DMS114 treated with DMSO at 0.1 percent for 48 hours (cell line): ENCODE results near the gene CLRN2.
"Not testable (repeated sequence)": the region's sequence is repeated elsewhere in the genome, so short reads cannot be mapped to it uniquely, and the experiment has no call there.

Experiments
- DNase-seq: peaks from one replicate; lab custom pipeline; 2025; ENCODE audit not compliant: unreplicated experiment; lab: John Stamatoyannopoulos, UW

The CLRN2 gene

DNA sequence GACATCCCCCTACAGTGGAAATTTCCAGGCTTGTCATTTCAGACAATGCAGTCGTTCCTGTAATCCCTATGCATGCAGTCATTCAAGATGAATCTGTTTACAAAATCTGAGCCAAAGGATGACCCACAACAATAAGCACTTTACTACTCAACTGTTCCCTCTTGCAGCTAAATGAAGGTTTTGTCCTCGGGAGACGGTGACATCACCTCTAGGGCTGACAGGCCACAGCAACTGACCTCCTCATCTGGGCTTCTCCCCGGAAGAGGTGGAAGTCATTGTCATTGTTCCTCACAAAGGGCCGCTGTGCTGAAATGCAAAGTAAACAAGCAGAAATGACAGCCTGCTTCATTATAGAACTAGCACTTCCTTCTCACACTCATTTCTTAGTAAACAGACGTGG, 29.2 kb downstream of the CLRN2 start:
- DNase-seq, result no peak

DNA sequence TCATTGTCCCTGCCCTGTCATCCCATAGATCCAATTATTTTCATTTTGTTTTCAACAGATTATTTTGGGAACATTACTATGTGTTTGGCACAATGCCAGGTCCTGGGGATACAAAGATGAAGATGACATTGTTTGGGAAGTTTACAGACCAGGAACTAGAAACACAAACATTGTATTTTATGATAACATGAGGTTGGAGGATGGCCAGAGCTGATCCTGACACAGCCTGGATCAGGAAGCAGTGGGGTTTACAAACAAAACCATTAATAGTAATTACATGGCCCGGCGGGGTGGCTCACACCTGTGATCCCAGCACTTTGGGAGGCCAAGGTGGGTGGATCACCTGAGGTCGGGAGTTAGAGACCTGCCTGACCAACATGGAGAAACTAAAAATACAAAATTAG, 29.9 kb downstream of the CLRN2 start:
- DNase-seq, result no peak

DNA sequence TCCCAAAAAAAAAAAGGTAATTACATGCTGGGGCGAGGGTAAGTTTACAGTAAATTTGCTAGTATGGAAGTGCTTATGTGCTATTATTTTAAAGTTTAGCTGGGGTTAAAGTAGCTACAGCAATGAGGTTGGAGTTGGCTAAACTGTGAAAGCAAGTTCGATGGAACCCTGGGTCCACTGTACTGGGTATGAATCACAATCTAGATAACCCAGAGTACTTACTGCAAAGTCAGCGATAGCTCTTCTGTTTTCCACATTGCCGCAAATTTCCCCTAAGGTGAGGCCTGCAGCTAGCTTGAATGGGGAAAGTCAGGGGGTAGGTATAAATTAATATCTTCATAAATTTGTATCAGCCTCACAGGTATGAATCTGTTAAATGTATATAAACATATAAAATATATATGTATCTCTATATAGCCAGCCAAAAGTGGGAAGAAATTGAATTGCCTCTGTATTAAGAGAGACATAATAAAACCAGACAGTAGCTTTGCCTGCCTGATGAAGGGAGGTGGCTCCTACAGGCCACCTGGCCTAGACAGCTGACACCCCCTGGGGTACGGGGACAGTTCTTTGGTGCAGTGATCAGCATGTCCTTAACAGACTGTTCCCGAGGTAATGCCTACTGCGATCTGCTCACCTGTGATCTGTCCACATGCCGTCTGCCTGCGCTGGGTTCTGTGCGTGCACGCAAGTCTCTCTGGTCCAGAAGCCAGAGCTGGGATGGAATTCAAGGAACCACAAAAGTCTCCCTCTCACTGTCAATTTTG, 30.6 kb downstream of the CLRN2 start:
- DNase-seq, result no peak

DNA sequence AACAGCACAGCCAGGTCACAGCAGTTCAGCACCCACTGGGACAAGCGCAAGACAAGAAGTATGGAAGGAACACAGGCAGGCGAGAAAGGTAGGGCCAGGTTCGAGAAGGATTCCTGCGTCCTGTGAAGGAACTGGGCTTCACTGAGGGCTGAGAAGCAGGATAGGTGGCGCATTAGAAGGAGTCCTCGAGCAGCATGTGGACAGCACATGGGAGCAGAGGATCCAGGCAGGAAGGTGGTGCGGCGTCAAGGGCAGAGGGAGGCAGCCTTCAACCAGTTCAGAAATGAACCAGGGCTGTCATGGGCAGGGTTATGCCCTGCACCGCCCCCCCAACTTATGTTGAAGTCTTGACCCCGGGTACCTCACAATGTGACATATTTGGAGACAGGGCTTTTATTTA, 31.3 kb downstream of the CLRN2 start:
- DNase-seq, result no peak

DNA sequence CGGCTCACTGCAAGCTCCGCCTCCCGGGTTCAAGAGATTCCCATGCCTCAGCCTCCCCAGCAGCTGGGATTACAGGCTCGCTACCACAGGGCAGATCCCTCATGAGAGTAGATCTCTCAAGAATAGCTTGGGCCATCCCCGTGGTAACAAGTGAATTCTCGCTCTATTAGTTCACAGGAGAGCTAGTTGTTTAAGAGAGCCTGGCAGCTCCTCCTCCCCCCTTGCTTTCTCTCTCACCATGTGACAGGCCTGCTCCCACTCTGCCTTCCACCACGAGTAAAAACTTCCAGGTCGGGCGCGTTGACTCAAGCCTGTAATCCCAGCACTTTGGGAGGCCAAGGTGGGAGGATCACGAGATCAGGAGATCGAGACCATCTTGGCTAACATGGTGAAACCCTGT, 31.7 kb downstream of the CLRN2 start:
- no peak for DNase-seq

DNA sequence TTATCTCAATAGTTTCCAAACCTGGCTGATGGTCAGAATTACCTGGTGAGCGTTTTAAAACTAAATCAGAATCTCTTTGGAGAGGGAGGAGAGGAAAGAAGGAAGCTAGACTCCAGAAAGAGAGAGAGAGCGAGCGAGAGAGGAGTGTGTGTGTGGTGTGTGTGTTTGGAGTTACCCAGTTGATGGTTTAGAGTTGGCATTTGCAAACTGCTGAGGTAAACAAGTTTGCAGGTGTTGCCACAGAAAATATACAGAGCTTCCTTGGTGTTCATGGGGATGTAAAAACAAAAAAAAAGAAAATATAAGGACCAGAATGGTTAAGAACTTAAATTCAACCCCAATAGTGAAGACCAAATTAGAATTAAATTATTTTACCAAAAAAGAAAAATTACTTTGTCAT, 35.6 kb downstream of the CLRN2 start:
- no peak for DNase-seq

DNA sequence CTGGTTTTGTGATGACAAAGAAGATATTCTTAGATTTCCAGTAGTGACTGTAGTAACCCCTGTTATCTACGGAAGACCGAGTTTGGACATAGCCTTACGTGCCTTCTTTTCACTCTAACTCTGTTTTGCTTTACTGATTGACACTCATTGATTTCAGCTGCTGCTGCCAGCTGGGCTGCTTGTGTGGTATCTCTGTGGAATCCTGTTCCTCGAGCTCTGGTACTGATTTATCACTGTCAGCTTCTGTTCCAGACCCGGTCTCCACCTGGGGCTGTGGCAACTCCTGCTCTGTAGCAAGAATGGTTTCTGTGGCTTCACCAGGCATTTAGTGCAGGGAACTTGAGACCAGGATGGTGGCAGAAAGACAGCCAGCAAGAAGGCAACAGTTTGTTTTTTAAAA, 37.5 kb downstream of the CLRN2 start:
- DNase-seq, result no peak

DNA sequence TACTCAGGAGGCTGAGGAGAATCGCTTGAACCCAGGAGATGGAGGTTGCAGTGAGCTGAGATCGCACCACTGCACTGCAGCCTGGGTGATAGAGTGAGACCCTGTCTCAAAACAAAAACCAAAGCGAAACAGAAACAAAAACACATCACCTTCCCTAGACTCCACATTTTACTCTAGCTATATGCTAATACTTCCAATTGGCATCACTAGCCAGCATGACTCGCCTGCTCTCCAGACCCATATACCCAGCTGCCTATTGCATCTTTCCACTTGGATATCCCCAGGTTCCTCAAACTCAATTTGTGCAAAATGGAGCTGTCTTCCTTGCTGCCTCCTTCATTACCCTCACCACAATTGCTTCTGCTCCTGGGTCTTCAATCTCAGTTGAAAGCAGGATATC, 39.6 kb downstream of the CLRN2 start:
- DNase-seq, result no peak

DNA sequence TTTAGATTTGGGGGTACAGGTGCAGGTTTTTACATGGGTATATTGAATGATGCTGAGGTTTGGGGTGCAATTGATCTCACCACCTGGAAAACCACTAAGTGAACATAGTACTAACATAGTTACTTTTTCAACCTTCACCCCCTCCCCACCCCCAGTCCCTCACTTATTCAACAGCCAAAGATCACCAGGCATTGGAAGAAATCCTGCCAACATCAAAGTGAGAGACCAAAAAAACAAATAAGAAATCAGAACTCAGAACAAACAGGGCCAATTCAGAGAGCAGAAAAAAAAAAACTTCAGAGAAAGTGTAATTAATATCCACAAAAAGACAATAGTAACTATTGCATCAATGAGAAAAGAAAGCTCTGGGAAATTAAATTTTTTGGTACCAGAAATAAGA, 41.5 kb downstream of the CLRN2 start:
- no peak for DNase-seq

DNA sequence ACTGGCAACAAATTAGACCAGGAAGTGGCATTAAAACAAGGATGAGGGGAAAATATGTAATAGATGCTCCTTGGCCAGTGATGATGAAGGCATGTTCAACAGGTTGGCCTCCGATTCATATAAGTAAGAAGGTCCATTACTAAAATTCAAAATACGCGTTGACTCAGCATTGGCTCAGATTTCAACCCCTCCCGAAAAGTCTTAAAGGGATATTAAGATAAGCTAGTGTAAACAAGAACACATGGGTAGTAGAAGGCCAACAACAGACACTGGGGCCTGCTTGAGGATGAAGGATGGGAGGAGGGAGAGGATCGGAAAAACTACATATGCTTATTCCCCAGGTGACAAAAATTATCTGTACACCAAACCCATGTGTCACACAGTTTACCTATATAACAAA, 42.9 kb downstream of the CLRN2 start:
- DNase-seq, result no peak

DNA sequence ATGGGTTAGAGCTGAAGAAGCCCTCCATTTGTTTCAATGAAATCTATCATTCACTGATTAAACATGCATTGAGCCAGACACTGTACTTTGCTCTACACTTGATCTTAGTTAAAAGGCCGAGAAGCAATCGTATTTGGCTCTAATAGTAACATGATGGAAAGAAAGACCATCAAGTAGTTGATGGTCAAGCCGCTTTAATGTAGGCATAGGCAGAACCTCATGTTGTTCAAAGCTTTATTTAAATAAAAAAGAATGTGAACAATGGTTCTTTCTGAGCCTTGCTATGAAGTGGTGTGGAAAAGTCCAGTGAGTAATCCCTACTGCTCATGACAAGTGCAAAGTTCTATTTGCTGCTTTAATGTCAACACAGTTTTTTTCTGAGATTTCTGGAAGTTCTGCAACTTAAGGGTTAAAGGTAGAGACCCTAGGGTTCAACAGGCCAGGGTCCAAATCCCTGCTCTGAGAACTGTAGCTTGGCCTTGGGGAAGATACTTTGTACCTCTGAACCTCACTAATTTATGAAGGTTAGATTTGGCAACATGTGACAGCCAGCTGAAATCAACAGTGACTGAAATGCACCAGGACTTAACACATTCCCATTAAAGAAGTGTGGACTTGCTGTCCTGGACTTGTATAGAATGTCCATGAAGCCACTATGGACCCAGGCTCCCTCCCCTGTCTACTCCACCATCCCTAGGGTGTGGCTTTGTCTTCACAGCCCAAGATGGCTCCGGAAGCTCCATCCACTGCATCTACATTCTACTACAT, 44.2 kb downstream of the CLRN2 start:
- DNase-seq, result no peak

DNA sequence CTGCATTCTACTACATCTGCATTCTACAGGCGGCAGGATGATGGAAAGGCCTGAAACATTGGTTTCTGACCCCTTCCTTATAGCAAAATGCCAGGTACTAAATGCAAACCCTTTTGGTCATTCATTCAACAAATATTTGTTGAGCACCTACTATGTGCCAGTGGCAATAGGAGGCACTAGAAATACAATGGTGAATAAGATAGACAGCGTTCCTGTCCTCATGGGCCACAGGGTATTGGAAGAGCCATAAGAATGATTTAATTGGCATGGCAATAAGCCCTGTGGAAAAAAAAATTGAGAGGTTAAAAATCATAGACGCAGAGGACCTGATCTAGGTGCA, 44.7 kb downstream of the CLRN2 start:
- DNase-seq, result no peak

DNA sequence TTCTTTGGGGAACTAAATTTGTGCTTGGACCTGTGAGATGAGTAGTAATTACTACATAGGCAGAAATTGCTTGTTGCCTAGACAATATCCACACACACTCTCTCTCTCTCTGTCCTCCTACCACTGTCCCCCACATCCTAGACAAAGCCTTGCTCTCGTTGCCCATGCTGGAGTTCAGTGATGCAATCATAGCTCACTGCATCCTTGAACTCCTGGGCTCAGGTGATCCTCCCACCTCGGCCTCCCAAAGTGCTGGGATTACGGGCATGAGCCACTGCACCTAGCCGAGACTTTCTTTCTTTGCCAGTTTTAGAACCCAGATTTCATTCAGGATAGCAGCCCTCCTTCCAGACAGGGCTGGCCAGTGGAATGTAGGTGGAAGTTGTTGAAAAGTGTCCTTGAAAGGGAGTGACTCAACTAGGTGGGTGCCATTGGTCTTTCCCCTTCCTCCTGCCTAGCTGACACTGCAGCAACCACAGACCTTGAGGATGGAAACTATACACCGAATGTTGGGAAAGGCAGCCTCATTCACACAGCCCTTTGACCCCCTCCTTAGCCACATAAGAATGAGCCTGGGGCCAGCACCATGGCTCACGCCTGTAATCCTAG, 45.2 kb downstream of the CLRN2 start:
- no peak for DNase-seq

DNA sequence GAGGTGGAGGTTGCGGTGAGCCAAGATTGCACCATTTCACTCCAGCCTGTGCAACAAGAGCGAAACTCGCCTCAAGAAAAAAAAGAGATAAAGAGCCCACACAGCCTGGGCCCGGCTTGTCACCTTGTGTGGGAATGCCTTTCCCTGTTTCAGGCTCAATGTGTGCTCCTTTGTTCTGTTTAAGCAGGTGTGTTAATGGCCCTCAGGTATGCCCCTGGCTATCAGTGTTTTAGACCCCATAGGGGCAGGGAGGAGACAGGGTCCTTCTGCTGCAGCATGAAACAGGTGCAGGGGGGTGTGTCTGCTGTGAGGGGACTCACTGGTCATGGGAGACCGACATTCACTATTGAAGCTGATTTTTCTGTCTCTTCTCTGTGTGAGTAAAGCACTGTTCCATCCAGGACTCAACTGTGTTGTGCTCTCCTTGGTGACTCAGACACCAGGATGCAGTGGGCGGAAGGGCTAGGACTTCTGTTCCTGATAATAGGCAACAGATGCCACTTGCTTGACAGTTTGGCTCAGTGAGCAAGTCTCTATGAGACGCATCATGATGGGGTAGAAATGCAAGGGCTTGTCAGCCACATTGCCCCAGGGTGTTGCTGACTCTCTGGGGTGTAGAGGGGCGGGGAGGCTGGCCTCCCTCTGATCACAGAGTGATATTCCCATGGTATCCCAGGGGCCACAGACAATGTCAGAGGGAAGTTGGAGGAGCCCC, 46.4 kb downstream of the CLRN2 start:
- DNase-seq, result no peak

DNA sequence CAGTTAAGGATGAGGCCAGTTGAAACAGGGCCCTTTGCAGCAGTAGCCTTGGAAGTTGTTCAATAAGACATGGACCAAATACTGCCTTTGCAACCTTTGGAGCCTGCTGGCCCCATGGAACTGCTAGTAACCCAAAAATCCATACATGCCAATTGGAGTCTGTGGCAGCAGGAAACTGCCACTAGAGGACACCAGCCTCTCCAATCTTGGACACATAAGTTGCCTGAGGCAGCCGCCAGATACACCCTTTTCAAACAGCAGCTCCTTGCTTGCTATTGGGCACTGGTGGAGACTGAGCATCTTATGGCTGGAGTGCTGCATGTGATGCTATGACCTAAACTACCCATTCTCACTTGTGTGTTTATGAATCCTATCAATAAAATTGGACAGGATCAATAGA, 47.2 kb downstream of the CLRN2 start:
- no peak for DNase-seq

DNA sequence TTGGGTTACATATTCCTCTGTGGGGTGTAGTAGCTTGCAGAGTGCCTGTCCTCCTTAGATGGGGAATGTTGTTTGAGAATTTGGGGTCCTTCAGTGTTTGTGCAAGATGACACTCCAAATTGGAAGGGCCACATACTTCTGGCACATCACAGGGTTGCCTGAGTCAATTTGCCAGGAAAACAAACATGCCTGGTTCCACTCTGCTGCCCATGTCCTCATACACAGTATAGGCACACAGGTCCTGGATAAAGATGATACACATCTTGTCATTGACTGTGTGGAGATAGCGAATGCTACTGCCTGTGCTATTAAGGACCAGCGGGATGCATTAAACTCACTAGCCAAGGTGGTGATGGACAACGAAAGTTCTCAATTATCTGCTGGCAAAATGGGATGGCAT, 50.9 kb downstream of the CLRN2 start:
- no peak for DNase-seq

DNA sequence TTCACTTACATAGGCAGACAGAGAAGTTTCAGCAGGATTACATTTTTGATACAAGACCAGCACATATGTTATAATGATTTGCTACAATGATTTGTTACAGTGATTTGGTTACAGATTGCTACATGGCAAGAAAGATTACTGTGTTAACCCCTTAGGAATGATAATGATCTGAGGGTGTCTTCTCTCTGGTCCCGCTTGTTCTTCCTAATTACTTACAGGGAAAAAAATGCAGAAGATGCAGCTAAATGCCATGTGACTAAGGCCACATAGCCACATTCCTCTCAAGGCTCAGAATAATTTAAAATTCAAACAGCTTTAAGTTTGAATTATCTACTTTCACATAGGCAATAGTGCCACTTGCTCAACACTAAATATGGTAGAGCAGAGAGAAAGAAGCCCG, 52.3 kb downstream of the CLRN2 start:
- no peak for DNase-seq

DNA sequence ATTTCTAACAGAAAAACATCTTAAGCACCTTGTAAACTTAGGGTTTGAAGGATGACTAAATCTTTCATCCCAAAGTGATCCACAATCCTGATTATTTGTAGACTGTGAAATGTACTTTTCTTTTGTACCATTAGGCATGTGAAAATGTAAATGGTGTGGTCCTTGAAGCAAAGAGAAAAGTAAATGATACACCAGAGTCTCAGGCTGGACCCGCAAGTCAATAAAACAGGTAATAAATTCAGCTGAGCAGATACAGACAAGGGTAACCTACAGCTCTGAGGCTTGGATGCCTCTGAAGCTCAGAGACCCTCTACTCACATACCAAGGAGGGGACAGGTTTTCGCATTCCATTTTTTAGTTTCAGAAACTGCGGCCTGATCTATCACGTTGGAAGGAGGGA, 59.2 kb downstream of the CLRN2 start:
- no peak for DNase-seq

DNA sequence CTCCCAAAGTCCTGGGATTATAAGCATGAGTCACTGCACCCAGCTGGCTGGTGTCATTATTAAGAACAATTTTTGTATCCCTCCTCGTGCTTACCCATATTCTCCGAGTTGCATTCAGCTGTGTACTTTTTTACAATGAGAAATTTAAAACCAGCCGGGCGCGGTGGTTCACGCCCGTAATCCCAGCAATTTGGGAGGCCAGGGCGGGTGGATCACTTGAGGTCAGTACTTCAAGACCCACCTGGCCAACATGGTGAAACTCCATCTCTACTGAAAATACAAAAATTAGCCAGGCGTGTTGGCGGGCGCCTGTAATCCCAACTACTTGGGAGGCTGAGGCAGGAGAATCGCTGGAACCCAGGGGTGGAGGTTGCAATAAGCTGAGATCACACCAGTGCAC, 60.2 kb downstream of the CLRN2 start:
- DNase-seq, result not testable (repeated sequence)
